ENCODE results near the gene MARCHF3.

DNA sequence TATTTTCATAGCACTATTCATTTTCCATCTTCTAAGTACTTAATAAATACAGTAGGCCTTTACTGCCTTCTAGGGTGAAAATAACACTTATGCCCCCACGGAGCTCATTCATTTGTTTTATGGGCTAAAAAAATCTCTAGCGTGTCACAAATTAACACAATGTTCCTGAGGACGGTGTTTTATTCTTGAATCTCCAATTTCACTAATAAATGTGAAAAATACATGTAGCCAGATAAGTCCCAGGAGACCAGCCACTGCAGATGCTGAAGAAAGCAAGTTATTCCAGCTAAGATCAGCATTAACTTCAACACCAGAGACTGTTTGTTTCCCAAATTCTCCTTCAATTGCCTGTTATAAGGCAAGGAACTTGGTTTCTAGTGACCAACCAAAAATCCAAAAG lies 102.3 kb downstream of the MARCHF3 start:
- no peak for TF ChIP-seq POLR2A (IDR thresholded peaks at IDR 0.05; ENCODE audit: low read length)
- no peak for TF ChIP-seq GATA1 (IDR thresholded peaks at IDR 0.05; ENCODE audit: low read depth, low read length)

All from erythroblast (primary cell).